Neural progenitor cell (in vitro differentiated cells): Measurements from ENCODE around the gene NOTUM.

Experiments
- CTCF ChIP-seq: fragments of 200-600 bp; sonication (generic); IDR thresholded peaks from 2 replicates; pipeline ENCODE4 v1.5.1; 2017; ENCODE audit warnings: antibody characterized with exemption, mild to moderate bottlenecking
- EZH2 ChIP-seq: fragments of 200-600 bp; sonication (generic); IDR thresholded peaks from 2 replicates; pipeline ENCODE4 v1.6.1; 2017; ENCODE audit warnings: antibody characterized with exemption, mild to moderate bottlenecking, moderate library complexity
- EZH2phosphoT487 ChIP-seq: fragments of 200-600 bp; sonication (generic); IDR thresholded peaks from 2 replicates; pipeline ENCODE4 v1.6.1; 2017; ENCODE audit warnings: antibody characterized with exemption

GRCh38 chr17:81973432-81973831, 12.4 kb upstream of the NOTUM start:
- TF ChIP-seq CTCF: no peak
- TF ChIP-seq EZH2phosphoT487: no peak
- no peak for TF ChIP-seq EZH2
